ENCODE data around the gene SNX33.

DNA sequence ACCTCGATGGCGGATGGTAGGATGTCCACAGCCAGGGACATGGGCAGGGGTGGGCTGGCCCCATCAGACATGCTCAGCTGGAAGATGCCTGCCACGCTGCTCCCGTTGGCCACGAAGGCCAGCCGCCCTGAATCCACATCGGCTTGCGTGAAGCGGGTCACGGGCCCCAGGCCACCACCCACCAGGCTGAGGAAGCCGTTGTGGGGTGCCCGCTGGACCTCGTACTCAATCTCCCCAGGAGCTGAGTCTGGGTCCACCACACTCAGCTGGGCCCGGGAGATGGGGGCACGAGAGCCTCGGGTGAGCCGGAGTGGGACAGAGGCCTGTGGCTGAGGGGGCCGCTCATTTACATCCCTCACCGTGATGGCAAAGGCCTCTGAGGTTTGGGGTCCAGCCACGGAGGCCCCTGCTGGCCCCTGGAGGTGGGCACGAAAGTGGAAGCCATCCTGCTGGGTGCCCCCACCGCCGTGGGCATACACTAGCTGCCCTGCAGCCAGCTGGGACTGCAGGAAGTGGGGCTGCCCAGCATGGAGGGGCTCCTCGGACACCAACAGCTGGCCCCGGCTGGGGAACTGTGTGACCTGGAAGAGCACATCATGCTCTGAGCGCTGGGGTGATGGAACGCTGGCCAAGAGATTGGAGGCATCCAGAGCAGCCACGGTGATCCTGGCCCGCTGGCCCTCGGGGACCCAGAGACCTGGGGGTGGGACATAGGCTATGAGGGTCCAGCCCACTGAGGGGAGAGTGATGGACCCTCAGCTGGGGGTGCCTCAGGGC, 29.2 kb downstream of the SNX33 start:
- TF ChIP-seq, protein P1, sequence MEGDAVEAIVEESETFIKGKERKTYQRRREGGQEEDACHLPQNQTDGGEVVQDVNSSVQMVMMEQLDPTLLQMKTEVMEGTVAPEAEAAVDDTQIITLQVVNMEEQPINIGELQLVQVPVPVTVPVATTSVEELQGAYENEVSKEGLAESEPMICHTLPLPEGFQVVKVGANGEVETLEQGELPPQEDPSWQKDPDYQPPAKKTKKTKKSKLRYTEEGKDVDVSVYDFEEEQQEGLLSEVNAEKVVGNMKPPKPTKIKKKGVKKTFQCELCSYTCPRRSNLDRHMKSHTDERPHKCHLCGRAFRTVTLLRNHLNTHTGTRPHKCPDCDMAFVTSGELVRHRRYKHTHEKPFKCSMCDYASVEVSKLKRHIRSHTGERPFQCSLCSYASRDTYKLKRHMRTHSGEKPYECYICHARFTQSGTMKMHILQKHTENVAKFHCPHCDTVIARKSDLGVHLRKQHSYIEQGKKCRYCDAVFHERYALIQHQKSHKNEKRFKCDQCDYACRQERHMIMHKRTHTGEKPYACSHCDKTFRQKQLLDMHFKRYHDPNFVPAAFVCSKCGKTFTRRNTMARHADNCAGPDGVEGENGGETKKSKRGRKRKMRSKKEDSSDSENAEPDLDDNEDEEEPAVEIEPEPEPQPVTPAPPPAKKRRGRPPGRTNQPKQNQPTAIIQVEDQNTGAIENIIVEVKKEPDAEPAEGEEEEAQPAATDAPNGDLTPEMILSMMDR (conservative IDR thresholded peaks at IDR 0.05; ENCODE audit: low read length), result no peak
- TF ChIP-seq EZH2phosphoT487 (IDR thresholded peaks at IDR 0.05; ENCODE audit: borderline replicate concordance), result no peak

Data from Loucy (cell line).